ENCODE measurements around the gene GNB1. TPM values are rescaled to one million over a fixed set of nuclear protein-coding genes. Genes with fewer than 3 reads are reported as not detected.

The GNB1 gene
- total RNA-seq, 1 experiment from 2014 or later = 611 TPM

- Histone ChIP-seq H3K27ac (ENCODE audit: low read depth, low read length, poor library complexity, severe bottlenecking) (no peak overlapping the region), H3K27me3 (replicated peaks; ENCODE audit: insufficient read depth, low read depth, low read length, poor library complexity) (no peaks in the 10 kb centered on the region), H3K4me3 (ENCODE audit: low read depth, low read length, poor library complexity, severe bottlenecking) (no peak overlapping the region), H3K4me1 (ENCODE audit: insufficient read depth, low read length, poor library complexity, severe bottlenecking) (no peaks in the 10 kb centered on the region), H3K9me3 (ENCODE audit: low read depth, low read length, poor library complexity, severe bottlenecking) (no peaks in the 10 kb centered on the region), H3K36me3 (ENCODE audit: insufficient read depth, low read length, poor library complexity, severe bottlenecking) (peaks cover 26% of the 10 kb centered on the region)
- TF ChIP-seq EZH2 (IDR thresholded peaks at IDR 0.05; ENCODE audit: borderline replicate concordance, low read depth, low read length, poor library complexity, severe bottlenecking) = no peak
- TF ChIP-seq CTCF (conservative IDR thresholded peaks at IDR 0.05; ENCODE audit: low read depth, low read length) = no peak
- intact Hi-C loops (cut with micrococcal nuclease; ENCODE audit: unreplicated experiment) = no loop called here
- BruUV-seq (replicated peaks) = no TSS peak
- no peak for DNase-seq (ENCODE audit: low spot score)
- CTCF ChIA-PET = no interaction called here
- POLR2A ChIA-PET (ENCODE audit: low non-redundant PET) = interaction anchor here (0.6 kb wide), 1 partner anchor 25 kb away, joined by 6 read pairs; no protein-coding TSS in a partner anchor
These were observed 15.0 kb downstream of the GNB1 start for GRCh38 chr1:1875932-1876331.

GRCh38 chr1:1874901-1875300 lies 16.0 kb downstream of the GNB1 start:
- peaks cover 26% of the 10 kb centered on the region for H3K36me3 ChIP-seq (ENCODE audit: insufficient read depth, low read length, poor library complexity, severe bottlenecking)
- no peak for TF ChIP-seq CTCF (conservative IDR thresholded peaks at IDR 0.05; ENCODE audit: low read depth, low read length)
- no peak for TF ChIP-seq EZH2 (IDR thresholded peaks at IDR 0.05; ENCODE audit: borderline replicate concordance, low read depth, low read length, poor library complexity, severe bottlenecking)
- no peak overlapping the region for H3K27ac ChIP-seq (ENCODE audit: low read depth, low read length, poor library complexity, severe bottlenecking)
- no peaks in the 10 kb centered on the region for H3K27me3 ChIP-seq (replicated peaks; ENCODE audit: insufficient read depth, low read depth, low read length, poor library complexity)
- ChIA-PET POLR2A (ENCODE audit: low non-redundant PET) (no interaction called here), CTCF (no interaction called here)
- H3K9me3 ChIP-seq (ENCODE audit: low read depth, low read length, poor library complexity, severe bottlenecking) = no peaks in the 10 kb centered on the region
- no peaks in the 10 kb centered on the region for H3K4me1 ChIP-seq (ENCODE audit: insufficient read depth, low read length, poor library complexity, severe bottlenecking)
- intact Hi-C loops (cut with micrococcal nuclease; ENCODE audit: unreplicated experiment) = no loop called here
- H3K4me3 ChIP-seq (ENCODE audit: low read depth, low read length, poor library complexity, severe bottlenecking) = no peak overlapping the region
- DNase-seq (ENCODE audit: low spot score) = no peak
- no TSS peak for BruUV-seq (replicated peaks)

GRCh38 chr1:1873186-1873585 lies 17.7 kb downstream of the GNB1 start:
- no peak overlapping the region for H3K4me3 ChIP-seq (ENCODE audit: low read depth, low read length, poor library complexity, severe bottlenecking)
- H3K36me3 ChIP-seq (ENCODE audit: insufficient read depth, low read length, poor library complexity, severe bottlenecking) = peaks cover 29% of the 10 kb centered on the region
- no TSS peak for BruUV-seq (replicated peaks)
- no peak for DNase-seq (ENCODE audit: low spot score)
- TF ChIP-seq CTCF (conservative IDR thresholded peaks at IDR 0.05; ENCODE audit: low read depth, low read length) (no peak), EZH2 (IDR thresholded peaks at IDR 0.05; ENCODE audit: borderline replicate concordance, low read depth, low read length, poor library complexity, severe bottlenecking) (no peak)
- ChIA-PET POLR2A (ENCODE audit: low non-redundant PET) (no interaction called here), CTCF (no interaction called here)
- H3K4me1 ChIP-seq (ENCODE audit: insufficient read depth, low read length, poor library complexity, severe bottlenecking) = no peaks in the 10 kb centered on the region
- no peaks in the 10 kb centered on the region for H3K27me3 ChIP-seq (replicated peaks; ENCODE audit: insufficient read depth, low read depth, low read length, poor library complexity)
- intact Hi-C loops (cut with micrococcal nuclease; ENCODE audit: unreplicated experiment) = no loop called here
- H3K9me3 ChIP-seq (ENCODE audit: low read depth, low read length, poor library complexity, severe bottlenecking) = no peaks in the 10 kb centered on the region
- no peak overlapping the region for H3K27ac ChIP-seq (ENCODE audit: low read depth, low read length, poor library complexity, severe bottlenecking)
